Stimulated activated CD8-positive, alpha-beta memory T cell treated with anti-CD3 and anti-CD28 coated beads, Interleukin-4, amount 100 ng/mL, for 1 hour (primary cell): Measurements from ENCODE around the gene ITSN1.
"Not testable (repeated sequence)": the region's sequence is repeated elsewhere in the genome, so short reads cannot be mapped to it uniquely, and the experiment has no call there.

Experiments
- DNase-seq, 2 donors: peaks; one replicate each; pipeline ENCODE4 v3.0.0-alpha.2; 2020; ENCODE audit warnings: low read depth in 2 of 2, low spot score in 1 of 2

Gene ITSN1

GRCh38 chr21:33767960-33768359, 125.7 kb downstream of the ITSN1 start:
- DNase-seq: no peak

GRCh38 chr21:33769057-33769456, 126.8 kb downstream of the ITSN1 start:
- DNase-seq: no peak

GRCh38 chr21:33770542-33770941, 128.2 kb downstream of the ITSN1 start:
- no peak for DNase-seq

- DNase-seq: no peak
Measured at GRCh38 chr21:33771976-33772375, 129.7 kb downstream of the ITSN1 start.

GRCh38 chr21:33774551-33774950, 132.2 kb downstream of the ITSN1 start:
- DNase-seq: no peak

GRCh38 chr21:33775100-33775828, 133.0 kb downstream of the ITSN1 start:
- no peak for DNase-seq

- DNase-seq: no peak
Measured at GRCh38 chr21:33780631-33781030, 138.3 kb downstream of the ITSN1 start.

GRCh38 chr21:33781121-33781520, 138.8 kb downstream of the ITSN1 start:
- DNase-seq: no peak

- DNase-seq: no peak
Measured at GRCh38 chr21:33783187-33783979, 141.1 kb downstream of the ITSN1 start.

GRCh38 chr21:33787431-33787830, 145.1 kb downstream of the ITSN1 start:
- no peak for DNase-seq

GRCh38 chr21:33788438-33788837, 146.1 kb downstream of the ITSN1 start:
- DNase-seq: not testable (repeated sequence)

- no peak for DNase-seq
Measured at GRCh38 chr21:33789697-33790096, 147.4 kb downstream of the ITSN1 start.

- no peak for DNase-seq
Measured at GRCh38 chr21:33791073-33791472, 148.8 kb downstream of the ITSN1 start.

GRCh38 chr21:33794596-33794995, 152.3 kb downstream of the ITSN1 start:
- no peak for DNase-seq

- no peak for DNase-seq
Measured at GRCh38 chr21:33797565-33797964, 155.3 kb downstream of the ITSN1 start.

- no peak for DNase-seq
Measured at GRCh38 chr21:33799378-33800090, 157.2 kb downstream of the ITSN1 start.

- no peak for DNase-seq
Measured at GRCh38 chr21:33800753-33801423, 158.6 kb downstream of the ITSN1 start.

GRCh38 chr21:33801424-33802405, 159.4 kb downstream of the ITSN1 start:
- DNase-seq: no peak

GRCh38 chr21:33802481-33802880, 160.2 kb downstream of the ITSN1 start:
- DNase-seq: no peak

- no peak for DNase-seq
Measured at GRCh38 chr21:33808715-33809367, 166.5 kb downstream of the ITSN1 start.
